T-helper 1 cell treated with Interleukin-12 subunit alpha and Interleukin-12 subunit beta and Interleukin-4 antibody, amounts not matched to agents 30 μg/mL and 1 μg/mL, for 36 hours (primary cell): Measurements from ENCODE around the gene SMG1.
"Not testable (repeated sequence)": the region's sequence is repeated elsewhere in the genome, so short reads cannot be mapped to it uniquely, and the experiment has no call there.

Source experiments
- H3K27ac Mint-ChIP-seq: one replicate; pipeline ENCODE4 v1.8.0; 2021; ENCODE audit warnings: mild to moderate bottlenecking, mixed read lengths
- H3K27me3 Mint-ChIP-seq: one replicate; pipeline ENCODE4 v1.8.0; 2021; ENCODE audit warnings: low read depth, mixed read lengths
- H3K36me3 Mint-ChIP-seq: one replicate; pipeline ENCODE4 v1.8.0; 2021; ENCODE audit warnings: low read depth, mixed read lengths
- H3K4me1 Mint-ChIP-seq: one replicate; pipeline ENCODE4 v1.8.0; 2021; ENCODE audit warnings: low read depth, mixed read lengths
- H3K4me3 Mint-ChIP-seq: one replicate; pipeline ENCODE4 v1.8.0; 2021; ENCODE audit warnings: mild to moderate bottlenecking, moderate library complexity, mixed read lengths
- H3K9me3 Mint-ChIP-seq: one replicate; pipeline ENCODE4 v1.8.0; 2021; ENCODE audit warnings: mixed read lengths

Gene SMG1

DNA sequence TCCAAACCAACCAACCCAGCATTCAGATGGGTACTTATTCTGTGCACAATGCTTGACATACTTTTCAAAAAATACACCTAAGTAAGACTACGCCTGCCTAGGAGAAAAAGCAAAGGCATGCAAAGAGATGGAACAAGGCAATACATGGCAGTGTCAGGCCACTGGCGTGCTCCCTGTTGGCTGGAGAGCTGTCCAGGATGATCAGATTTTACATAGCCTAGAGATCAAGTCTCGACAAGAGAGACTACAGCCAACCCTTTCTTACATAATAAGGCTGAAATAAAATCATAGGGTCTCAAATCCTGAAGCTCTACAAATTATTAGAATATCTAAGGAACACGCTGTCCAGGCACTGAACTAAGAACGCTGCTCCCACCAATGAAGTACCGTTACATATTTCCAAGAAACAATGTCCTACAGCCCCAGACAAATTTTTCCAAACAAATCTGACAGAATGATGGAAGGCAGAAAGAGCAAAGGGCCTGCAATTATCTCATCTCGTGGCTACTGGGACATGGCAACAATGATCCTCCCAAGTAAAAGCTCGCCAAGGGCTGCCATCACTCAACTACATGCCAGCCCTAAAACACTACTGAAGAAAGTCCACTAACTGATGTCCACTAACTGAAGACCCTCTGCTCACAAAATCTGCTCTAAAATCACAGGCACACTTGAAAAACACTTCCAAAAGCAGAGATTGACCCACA lies 141.1 kb downstream of the SMG1 start:
- H3K4me1 Mint-ChIP-seq = peaks cover 48% of the 10 kb centered on the region
- peaks cover 61% of the 10 kb centered on the region for H3K36me3 Mint-ChIP-seq
- no peaks in the 10 kb centered on the region for H3K27me3 Mint-ChIP-seq
- peak overlapping the region; percentile 13 for H3K27ac Mint-ChIP-seq
- H3K9me3 Mint-ChIP-seq = no peaks in the 10 kb centered on the region
- H3K4me3 Mint-ChIP-seq = peak overlapping the region; percentile 52

DNA sequence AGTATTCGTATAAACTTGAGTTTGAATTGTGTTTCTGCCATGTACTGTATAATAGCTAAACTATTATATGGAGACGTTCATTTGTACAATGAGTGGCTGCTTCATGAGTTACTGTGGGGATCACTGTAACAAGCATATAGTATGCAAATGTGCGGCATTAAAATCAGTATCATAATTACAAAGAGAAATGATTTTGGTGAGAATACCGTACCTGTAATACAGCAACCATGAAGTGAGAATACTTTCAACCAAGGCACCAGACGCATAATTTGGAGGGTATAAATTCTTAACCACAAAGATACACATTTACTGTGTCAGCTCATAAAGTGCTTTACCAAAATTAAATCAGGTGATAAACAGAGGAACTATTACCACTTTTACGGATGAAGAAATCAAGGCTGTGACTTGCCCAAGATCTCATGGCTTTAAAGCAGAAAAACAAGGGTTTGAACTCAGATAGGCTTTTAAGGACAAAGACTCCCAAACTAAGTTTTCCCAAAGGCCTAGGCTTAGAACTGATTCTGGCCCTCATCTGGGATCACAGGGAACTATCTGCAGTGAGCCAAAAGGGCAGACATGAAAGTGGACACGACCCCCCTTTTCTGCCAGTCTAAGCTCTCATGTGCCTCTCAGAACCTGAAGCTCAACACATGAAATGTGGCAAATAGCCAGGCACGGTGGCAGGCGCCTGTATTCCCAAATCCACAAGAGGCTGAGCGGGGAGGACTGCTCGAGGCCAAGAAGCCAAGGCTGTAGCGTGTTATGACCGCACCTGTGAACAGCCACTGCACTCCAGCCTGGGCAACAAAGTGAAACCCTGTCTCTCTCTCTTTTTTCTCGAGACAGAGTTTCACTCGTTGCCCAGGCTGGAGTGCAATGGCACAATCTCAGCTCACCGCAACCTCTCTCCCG lies 142.5 kb downstream of the SMG1 start:
- H3K4me3 Mint-ChIP-seq = no peak overlapping the region
- H3K4me1 Mint-ChIP-seq = peaks cover 39% of the 10 kb centered on the region

DNA sequence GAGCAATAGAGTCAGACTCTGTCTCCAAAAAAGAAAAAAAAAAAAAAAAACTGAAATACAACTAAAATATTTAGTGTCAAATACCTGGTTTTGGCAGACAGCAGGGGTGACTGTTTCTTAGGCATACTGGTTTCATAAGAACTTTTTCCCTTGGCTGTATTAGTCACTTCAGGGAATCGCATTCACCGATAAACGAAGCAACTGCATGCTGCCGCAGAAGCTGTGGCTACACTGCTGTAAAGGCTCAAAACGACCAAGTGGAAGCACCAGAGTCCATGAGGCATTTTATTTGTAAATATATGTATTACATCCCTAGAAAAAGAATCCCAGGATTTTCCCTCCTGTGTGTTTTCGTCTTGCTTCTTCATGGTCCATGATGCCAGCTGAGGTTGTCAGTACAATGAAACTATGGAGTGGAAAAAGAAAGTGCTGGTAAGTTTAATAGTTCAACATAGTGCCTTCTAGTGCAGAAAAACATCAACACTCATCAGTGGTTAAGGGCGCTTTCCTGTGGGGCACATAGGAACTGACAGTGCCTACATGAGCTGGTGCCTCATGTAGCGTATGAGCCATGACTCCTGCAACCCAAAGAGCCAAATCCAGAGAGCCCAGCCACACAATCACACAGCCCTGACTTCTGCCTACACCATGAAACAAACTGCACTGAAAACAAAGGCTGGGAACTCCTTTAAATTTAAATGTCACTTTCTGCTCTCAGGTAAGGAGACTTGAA lies 143.3 kb downstream of the SMG1 start:
- Mint-ChIP-seq H3K27me3 (no peaks in the 10 kb centered on the region), H3K9me3 (no peaks in the 10 kb centered on the region), H3K4me1 (peaks cover 31% of the 10 kb centered on the region), H3K36me3 (peaks cover 42% of the 10 kb centered on the region), H3K27ac (peak overlapping the region; percentile 7), H3K4me3 (no peak overlapping the region)

More for the DNA sequence above, 142.5 kb downstream of the SMG1 start:
- Mint-ChIP-seq H3K27ac (no peak overlapping the region), H3K9me3 (no peaks in the 10 kb centered on the region), H3K27me3 (no peaks in the 10 kb centered on the region), H3K36me3 (peaks cover 50% of the 10 kb centered on the region)

DNA sequence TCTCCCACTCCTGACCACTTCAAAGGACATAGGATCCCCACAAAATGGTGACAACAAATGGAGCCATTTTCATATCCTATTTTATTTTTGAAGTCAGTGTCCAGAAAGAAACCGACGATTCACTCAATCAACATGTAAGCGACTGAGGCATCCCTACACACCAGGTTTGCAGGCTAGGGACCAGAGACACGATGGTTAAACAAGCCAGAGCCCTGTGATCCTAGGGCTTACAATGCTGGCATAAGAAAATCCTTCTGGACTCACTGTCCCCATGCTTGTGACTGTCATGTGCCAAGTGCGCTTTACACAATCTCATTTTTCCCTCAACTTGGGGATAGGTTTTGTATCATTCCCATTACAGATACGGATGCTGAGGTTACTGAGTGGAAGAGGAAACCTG lies 145.0 kb downstream of the SMG1 start:
- Mint-ChIP-seq H3K36me3 (peaks cover 30% of the 10 kb centered on the region), H3K4me1 (peaks cover 20% of the 10 kb centered on the region)
- H3K27ac Mint-ChIP-seq, H3K27me3 Mint-ChIP-seq, H3K4me3 Mint-ChIP-seq, H3K9me3 Mint-ChIP-seq: not testable (repeated sequence)

DNA sequence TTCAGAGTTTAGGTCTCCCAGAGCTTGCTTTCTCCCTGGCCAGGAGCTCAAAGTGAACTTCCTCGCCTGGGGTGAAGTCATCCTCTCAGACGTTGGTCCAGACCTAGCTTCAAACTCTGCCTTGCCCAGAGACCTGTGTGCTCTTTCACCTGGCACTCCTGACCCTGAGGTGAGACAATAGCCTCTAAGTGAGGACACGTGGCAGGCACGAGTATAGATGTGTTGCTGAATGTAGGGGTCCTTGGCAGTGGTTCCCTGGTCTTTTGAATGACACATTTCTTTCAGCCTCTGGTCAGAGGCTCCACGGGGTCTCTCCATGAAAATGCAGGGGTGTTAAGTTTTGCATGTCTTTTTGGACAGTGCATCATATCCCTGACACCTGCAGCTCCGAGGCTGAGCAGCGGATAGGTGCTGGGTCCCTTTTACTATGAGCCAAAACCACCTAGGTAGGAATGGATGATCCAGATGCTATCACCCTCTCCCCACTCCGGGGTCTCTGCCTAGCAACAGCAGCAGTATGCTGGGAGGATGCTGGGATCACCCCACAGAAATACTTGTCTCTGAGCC lies 145.7 kb downstream of the SMG1 start:
- H3K9me3 Mint-ChIP-seq, H3K4me3 Mint-ChIP-seq, H3K27me3 Mint-ChIP-seq, H3K27ac Mint-ChIP-seq: not testable (repeated sequence)
- H3K36me3 Mint-ChIP-seq = peaks cover 24% of the 10 kb centered on the region
- peaks cover 16% of the 10 kb centered on the region for H3K4me1 Mint-ChIP-seq

DNA sequence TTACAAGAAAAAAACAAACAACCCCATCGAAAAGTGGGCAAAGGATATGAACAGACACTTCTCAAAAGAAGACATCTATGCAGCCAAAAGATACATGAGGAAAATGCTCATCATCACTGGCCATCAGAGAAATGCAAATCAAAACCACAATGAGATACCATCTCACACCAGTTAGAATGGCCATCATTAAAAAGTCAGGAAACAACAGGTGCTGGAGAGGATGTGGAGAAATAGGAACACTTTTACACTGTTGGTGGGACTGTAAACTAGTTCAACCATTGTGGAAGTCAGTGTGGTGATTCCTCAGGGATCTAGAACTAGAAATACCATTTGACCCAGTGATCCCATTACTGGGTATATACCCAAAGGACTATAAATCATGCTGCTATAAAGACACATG lies 148.5 kb downstream of the SMG1 start:
- H3K4me1 Mint-ChIP-seq, H3K27ac Mint-ChIP-seq, H3K27me3 Mint-ChIP-seq, H3K36me3 Mint-ChIP-seq, H3K4me3 Mint-ChIP-seq, H3K9me3 Mint-ChIP-seq: not testable (repeated sequence)

DNA sequence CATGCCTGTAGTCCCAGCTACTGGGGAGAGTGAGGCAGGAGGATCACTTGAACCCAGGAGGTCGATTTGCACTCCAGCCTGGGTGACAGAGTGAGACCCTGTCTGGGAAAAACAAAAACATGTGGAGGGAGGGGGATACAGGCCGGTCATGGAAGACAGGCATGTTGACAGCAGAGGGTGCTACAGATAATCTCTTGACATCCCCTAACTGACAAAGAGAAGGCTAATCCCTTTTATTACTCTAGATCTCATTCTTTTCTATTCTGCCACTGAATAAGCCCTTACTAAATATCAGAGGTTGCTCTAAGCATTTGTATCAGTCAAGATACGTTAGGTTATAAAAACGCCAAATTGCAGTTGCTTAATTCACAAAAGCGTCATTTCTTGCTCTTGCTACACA lies 149.9 kb downstream of the SMG1 start:
- not testable (repeated sequence) for H3K4me1 Mint-ChIP-seq, H3K36me3 Mint-ChIP-seq, H3K27me3 Mint-ChIP-seq, H3K4me3 Mint-ChIP-seq, H3K9me3 Mint-ChIP-seq, H3K27ac Mint-ChIP-seq

DNA sequence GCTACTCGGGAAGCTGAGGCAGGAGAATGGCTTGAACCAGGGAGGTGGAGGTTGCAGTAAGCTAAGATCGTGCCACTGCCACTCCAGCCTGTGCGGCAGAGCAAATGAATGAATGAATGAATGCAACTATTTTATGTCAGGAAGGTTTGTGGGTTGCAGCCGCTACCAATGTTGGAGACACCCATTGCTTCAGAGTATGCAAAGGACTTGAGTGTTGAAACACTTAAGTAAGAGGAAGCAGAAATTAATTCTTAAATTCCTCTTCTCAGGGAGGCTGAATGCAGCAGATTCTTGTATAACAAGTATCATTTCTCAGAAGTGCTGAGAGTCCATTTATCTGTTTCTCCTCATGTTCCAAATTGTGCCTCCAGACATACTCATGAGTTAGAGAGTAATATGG lies 151.6 kb downstream of the SMG1 start:
- H3K4me3 Mint-ChIP-seq, H3K36me3 Mint-ChIP-seq, H3K4me1 Mint-ChIP-seq, H3K9me3 Mint-ChIP-seq, H3K27ac Mint-ChIP-seq, H3K27me3 Mint-ChIP-seq: not testable (repeated sequence)

DNA sequence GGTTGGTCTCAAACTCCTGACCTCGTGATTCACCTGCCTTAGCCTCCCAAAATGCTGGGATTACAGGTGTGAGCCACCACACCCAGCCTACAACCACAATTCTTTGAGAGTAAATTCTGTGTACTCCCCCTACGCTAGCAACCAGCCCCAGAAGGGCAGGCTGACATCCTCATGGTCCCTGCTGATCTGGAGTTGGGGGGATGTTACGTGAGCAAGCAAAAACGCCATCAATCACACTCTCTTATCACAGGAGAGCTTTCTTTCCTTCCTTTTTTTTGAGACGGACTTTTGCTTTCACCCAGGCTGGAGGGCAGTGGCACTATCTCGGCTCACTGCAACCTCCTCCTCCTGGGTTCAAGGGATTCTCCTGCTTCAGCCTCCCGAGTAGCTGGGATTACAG lies 154.0 kb downstream of the SMG1 start:
- not testable (repeated sequence) for H3K4me3 Mint-ChIP-seq, H3K27ac Mint-ChIP-seq

DNA sequence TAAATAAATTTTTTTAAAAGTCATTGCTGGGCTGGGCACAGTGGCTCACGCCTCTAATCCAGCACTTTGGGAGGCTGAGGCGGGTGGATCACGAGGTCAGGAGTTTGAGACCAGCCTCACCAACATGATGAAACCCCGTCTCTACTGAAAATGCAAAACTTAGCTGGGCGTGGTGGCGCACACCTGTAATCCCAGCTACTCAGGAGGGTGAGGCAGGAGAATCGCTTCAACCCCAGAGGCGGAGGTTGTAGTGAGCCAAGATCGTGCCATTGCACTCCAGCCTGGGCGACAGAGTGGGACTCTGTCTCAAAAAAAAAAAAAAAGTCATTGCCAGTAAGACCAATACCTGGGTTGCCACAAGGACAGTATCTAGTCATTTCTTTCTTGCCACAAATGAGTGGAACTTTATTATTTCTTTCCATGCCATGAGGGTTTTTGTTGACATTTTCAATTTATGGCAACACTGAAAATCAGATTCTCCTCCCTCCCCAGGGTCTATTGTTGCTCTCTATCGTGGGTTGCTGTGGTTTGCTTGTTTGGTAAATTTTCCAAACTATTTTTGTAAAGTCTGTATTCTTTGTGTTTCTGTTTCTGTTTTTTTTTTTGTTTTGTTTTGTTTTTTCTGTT lies 155.8 kb downstream of the SMG1 start:
- not testable (repeated sequence) for H3K27me3 Mint-ChIP-seq, H3K4me3 Mint-ChIP-seq, H3K36me3 Mint-ChIP-seq, H3K9me3 Mint-ChIP-seq
- Mint-ChIP-seq H3K27ac (peak overlapping the region; percentile 10), H3K4me1 (peaks cover 16% of the 10 kb centered on the region)

More for the DNA sequence above, 154.0 kb downstream of the SMG1 start:
- not testable (repeated sequence) for H3K9me3 Mint-ChIP-seq, H3K36me3 Mint-ChIP-seq, H3K27me3 Mint-ChIP-seq
- H3K4me1 Mint-ChIP-seq = peaks cover 16% of the 10 kb centered on the region

DNA sequence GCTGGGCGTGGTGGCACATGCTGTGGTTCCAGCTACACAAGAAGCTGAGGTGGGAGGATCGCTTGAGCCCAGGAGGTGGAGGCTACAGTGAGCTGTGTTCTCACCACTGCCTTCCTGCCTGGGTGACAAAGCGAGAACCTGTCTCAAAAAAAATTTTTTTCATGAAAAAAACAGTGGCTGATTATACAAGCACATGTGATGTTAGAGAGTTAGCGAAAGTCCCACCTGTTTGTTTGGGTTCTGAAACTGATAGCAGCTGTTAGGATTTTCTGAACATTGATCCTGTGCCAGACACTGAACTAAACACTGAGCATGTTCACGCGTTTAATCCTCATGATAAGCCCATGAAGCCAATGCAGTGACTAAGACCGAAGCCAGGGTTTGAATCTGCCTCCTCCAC lies 159.0 kb downstream of the SMG1 start:
- H3K4me3 Mint-ChIP-seq, H3K9me3 Mint-ChIP-seq, H3K36me3 Mint-ChIP-seq, H3K27ac Mint-ChIP-seq, H3K27me3 Mint-ChIP-seq: not testable (repeated sequence)
- peaks cover 23% of the 10 kb centered on the region for H3K4me1 Mint-ChIP-seq

DNA sequence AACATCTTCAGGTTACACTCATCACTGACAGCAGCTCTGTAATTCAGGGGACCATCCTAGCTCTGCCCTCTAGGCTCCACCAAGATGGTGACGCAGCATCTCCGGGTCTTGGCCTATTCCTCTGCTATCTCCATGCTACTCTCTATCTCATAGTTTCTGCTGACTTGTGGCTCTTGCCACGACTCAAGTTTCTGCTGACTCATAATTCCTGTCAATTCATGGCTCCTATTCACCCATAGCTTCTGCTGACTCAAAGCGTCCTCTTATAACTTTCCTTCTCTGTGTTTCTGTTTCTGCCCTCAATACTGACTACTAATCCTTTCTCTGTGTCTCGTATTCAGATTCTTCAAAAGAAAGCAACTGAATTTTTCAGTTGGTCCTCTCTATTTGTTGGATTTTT lies 163.5 kb downstream of the SMG1 start:
- H3K36me3 Mint-ChIP-seq, H3K9me3 Mint-ChIP-seq, H3K27ac Mint-ChIP-seq, H3K4me3 Mint-ChIP-seq, H3K27me3 Mint-ChIP-seq: not testable (repeated sequence)
- H3K4me1 Mint-ChIP-seq = peaks cover 25% of the 10 kb centered on the region

DNA sequence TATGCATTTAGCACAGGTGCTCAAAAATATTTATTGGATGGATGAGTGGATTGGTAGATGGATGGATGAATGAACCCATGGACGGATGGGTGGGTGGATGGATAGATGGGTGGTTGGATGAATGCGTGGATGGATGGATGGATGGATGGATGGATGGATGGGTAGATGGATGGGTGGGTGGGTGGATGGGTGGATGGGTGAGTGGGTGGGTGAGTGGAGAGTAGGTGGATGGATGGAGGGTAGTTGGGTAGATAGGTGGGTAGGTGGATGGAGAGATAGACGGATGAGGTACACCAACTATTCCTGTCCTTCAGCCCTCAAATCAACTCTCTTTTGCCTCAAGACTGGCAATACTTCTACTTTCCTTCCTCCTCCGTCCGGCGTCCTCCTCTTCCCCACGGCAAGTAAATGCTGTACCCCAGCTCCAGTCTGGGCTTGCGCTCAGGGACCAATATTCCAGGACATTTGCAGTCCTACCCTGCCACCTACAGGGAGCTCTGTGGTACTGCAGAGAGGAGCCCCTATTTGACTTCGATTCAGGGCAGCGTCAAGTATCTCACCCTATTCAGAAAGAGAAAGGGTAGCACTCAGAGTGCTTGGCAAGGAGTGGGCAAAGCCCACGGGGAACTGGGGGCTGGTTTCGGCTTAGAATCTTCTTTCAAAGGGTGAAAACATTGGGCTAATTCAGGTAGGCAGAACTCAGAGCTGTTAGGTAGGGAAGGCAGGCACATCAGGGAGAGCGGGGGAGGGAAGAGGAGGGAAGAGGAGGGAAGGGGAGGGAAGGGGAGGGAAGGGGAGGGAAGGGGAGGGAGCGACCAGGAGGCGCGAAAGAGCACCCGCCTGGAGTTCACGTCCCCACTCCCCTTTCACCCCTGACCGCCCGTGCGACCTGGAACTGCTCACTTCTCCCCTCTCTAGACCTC lies 166.3 kb downstream of the SMG1 start:
- H3K27ac Mint-ChIP-seq = peak overlapping the region; percentile 75
- not testable (repeated sequence) for H3K9me3 Mint-ChIP-seq, H3K27me3 Mint-ChIP-seq, H3K36me3 Mint-ChIP-seq
- peak overlapping the region; percentile 37 for H3K4me3 Mint-ChIP-seq
- peaks cover 31% of the 10 kb centered on the region for H3K4me1 Mint-ChIP-seq
